GM18861 (cell line): ENCODE results near the gene CREB3L2.
A peak's percentile ranks its signal among the peaks of the same experiment; 100 is the strongest.
"Not testable (repeated sequence)": the region's sequence is repeated elsewhere in the genome, so short reads cannot be mapped to it uniquely, and the experiment has no call there.

Experiments
- ATAC-seq: cut with Tn5 transposase; IDR thresholded peaks from one replicate; pipeline ENCODE4 v1.9.1; 2021; ENCODE audit not compliant: unreplicated experiment

Gene CREB3L2

GRCh38 chr7:137989094-137989493 lies 12.8 kb downstream of the CREB3L2 start:
- no peak for ATAC-seq

- ATAC-seq = peak; percentile 47
Measured at GRCh38 chr7:137987968-137988367, 13.9 kb downstream of the CREB3L2 start.

GRCh38 chr7:137987563-137987962 lies 14.3 kb downstream of the CREB3L2 start:
- no peak for ATAC-seq

- no peak for ATAC-seq
Measured at GRCh38 chr7:137987018-137987349, 14.9 kb downstream of the CREB3L2 start.

GRCh38 chr7:137986252-137987017 lies 15.5 kb downstream of the CREB3L2 start:
- no peak for ATAC-seq

- ATAC-seq = peak; percentile 43
Measured at GRCh38 chr7:137985897-137986251, 16.0 kb downstream of the CREB3L2 start.

- ATAC-seq = peak; percentile 32
Measured at GRCh38 chr7:137985253-137985896, 16.5 kb downstream of the CREB3L2 start.

- ATAC-seq = no peak
Measured at GRCh38 chr7:137984181-137985041, 17.5 kb downstream of the CREB3L2 start.

- ATAC-seq = no peak
Measured at GRCh38 chr7:137983323-137984008, 18.4 kb downstream of the CREB3L2 start.

GRCh38 chr7:137982394-137982793 lies 19.5 kb downstream of the CREB3L2 start:
- ATAC-seq = not testable (repeated sequence)

GRCh38 chr7:137981668-137982067 lies 20.2 kb downstream of the CREB3L2 start:
- ATAC-seq = peak; percentile 54

- ATAC-seq = no peak
Measured at GRCh38 chr7:137981175-137981574, 20.7 kb downstream of the CREB3L2 start.

GRCh38 chr7:137980308-137980707 lies 21.6 kb downstream of the CREB3L2 start:
- ATAC-seq = no peak

- ATAC-seq = no peak
Measured at GRCh38 chr7:137978464-137979237, 23.2 kb downstream of the CREB3L2 start.

GRCh38 chr7:137977173-137977572 lies 24.7 kb downstream of the CREB3L2 start:
- no peak for ATAC-seq

GRCh38 chr7:137976696-137977095 lies 25.2 kb downstream of the CREB3L2 start:
- no peak for ATAC-seq

- ATAC-seq = no peak
Measured at GRCh38 chr7:137976232-137976631, 25.7 kb downstream of the CREB3L2 start.

- no peak for ATAC-seq
Measured at GRCh38 chr7:137975768-137976167, 26.1 kb downstream of the CREB3L2 start.

GRCh38 chr7:137975221-137975620 lies 26.7 kb downstream of the CREB3L2 start:
- peak; percentile 82 for ATAC-seq

- no peak for ATAC-seq
Measured at GRCh38 chr7:137974766-137975165, 27.1 kb downstream of the CREB3L2 start.
